ENCODE measurements around the gene ATP4B. TPM values are rescaled to one million over a fixed set of nuclear protein-coding genes. Genes with fewer than 3 reads are reported as not detected.

ATP4B gene
- total RNA-seq, 1 donor from 2014 or later, result not detected

GRCh38 chr13:113608967-113609533, 48.9 kb downstream of the ATP4B start:
- no peak overlapping the region for H3K4me3 ChIP-seq
- TF ChIP-seq CTCF (IDR thresholded peaks at IDR 0.05; ENCODE audit: borderline replicate concordance), result no peak
- H3K4me1 ChIP-seq, result no peaks in the 10 kb centered on the region
- no peak overlapping the region for H3K27ac ChIP-seq (replicated peaks)
- no peak for DNase-seq
- H3K27me3 ChIP-seq (ENCODE audit: low read depth), result no peaks in the 10 kb centered on the region
- H3K9me3 ChIP-seq (replicated peaks), result no peaks in the 10 kb centered on the region
- intact Hi-C loops (cut with micrococcal nuclease), result no loop called here
- H3K36me3 ChIP-seq, result peaks cover 14% of the 10 kb centered on the region

- intact Hi-C loops (cut with micrococcal nuclease), result no loop called here
- no peak for TF ChIP-seq CTCF (IDR thresholded peaks at IDR 0.05; ENCODE audit: borderline replicate concordance)
- Histone ChIP-seq H3K36me3 (peaks cover 14% of the 10 kb centered on the region), H3K9me3 (replicated peaks) (no peaks in the 10 kb centered on the region), H3K4me3 (no peak overlapping the region), H3K4me1 (no peaks in the 10 kb centered on the region), H3K27me3 (ENCODE audit: low read depth) (no peaks in the 10 kb centered on the region), H3K27ac (replicated peaks) (no peak overlapping the region)
- DNase-seq, result no peak
Observed at GRCh38 chr13:113607889-113608635, 49.9 kb downstream of the ATP4B start.

- intact Hi-C loops (cut with micrococcal nuclease), result no loop called here
Observed at GRCh38 chr13:113607056-113607888, 50.7 kb downstream of the ATP4B start.

GRCh38 chr13:113605866-113606438, 52.0 kb downstream of the ATP4B start:
- TF ChIP-seq CTCF (IDR thresholded peaks at IDR 0.05; ENCODE audit: borderline replicate concordance), result no peak
- Histone ChIP-seq H3K4me3 (no peak overlapping the region), H3K4me1 (no peaks in the 10 kb centered on the region), H3K9me3 (replicated peaks) (no peaks in the 10 kb centered on the region), H3K36me3 (peaks cover 2% of the 10 kb centered on the region), H3K27ac (replicated peaks) (no peak overlapping the region), H3K27me3 (ENCODE audit: low read depth) (no peaks in the 10 kb centered on the region)
- no peak for DNase-seq
- intact Hi-C loops (cut with micrococcal nuclease), result no loop called here

More at GRCh38 chr13:113607056-113607888, 50.7 kb downstream of the ATP4B start:
- Histone ChIP-seq H3K36me3 (peaks cover 14% of the 10 kb centered on the region), H3K4me3 (no peak overlapping the region), H3K27me3 (ENCODE audit: low read depth) (no peaks in the 10 kb centered on the region), H3K4me1 (no peaks in the 10 kb centered on the region), H3K9me3 (replicated peaks) (no peaks in the 10 kb centered on the region), H3K27ac (replicated peaks) (no peak overlapping the region)
- TF ChIP-seq CTCF (IDR thresholded peaks at IDR 0.05; ENCODE audit: borderline replicate concordance), result no peak
- DNase-seq, result no peak

- intact Hi-C loops (cut with micrococcal nuclease), result no loop called here
- no peaks in the 10 kb centered on the region for H3K27me3 ChIP-seq (ENCODE audit: low read depth)
- H3K27ac ChIP-seq (replicated peaks), result no peak overlapping the region
- no peaks in the 10 kb centered on the region for H3K4me1 ChIP-seq
- DNase-seq, result no peak
- H3K4me3 ChIP-seq, result no peak overlapping the region
- no peaks in the 10 kb centered on the region for H3K9me3 ChIP-seq (replicated peaks)
- no peak for TF ChIP-seq CTCF (IDR thresholded peaks at IDR 0.05; ENCODE audit: borderline replicate concordance)
- no peaks in the 10 kb centered on the region for H3K36me3 ChIP-seq
Observed at GRCh38 chr13:113605461-113605860, 52.5 kb downstream of the ATP4B start.

All from left ventricle myocardium inferior (tissue), 1 donor.